Right lobe of liver (tissue), 6 donors: ENCODE data around the gene DTWD1. TPM values are rescaled to one million over a fixed set of nuclear protein-coding genes. Genes with fewer than 3 reads are reported as not detected.
A peak's percentile ranks its signal among the peaks of the same experiment; 100 is the strongest.

Experiments used
- ATAC-seq, 4 donors: fragments of 200-7000 bp; cut with Tn5 transposase; one replicate each; pipeline ENCODE4 v1.9.1; 2020; ENCODE audit warnings: mild to moderate bottlenecking in 4 of 4, moderate library complexity in 4 of 4
- DNase-seq, 3 donors: peaks; one replicate each; pipeline ENCODE4 v3.0.0-alpha.2; 2020
- H3K27ac ChIP-seq, 3 donors: fragments of 200-600 bp; one replicate each; pipeline ENCODE4 v1.8.0; 2022
- H3K27me3 ChIP-seq, 2 donors: fragments of 200-600 bp; one replicate each; pipeline ENCODE4 v1.8.0; 2022
- H3K36me3 ChIP-seq, 4 donors: fragments of 200-600 bp; sonication (generic) in 1 of 4; one replicate each; pipeline versions ENCODE4 v1.5.1 to v1.8.0; 2017 to 2022; ENCODE audit warnings: control low read depth in 1 of 4
- H3K4me1 ChIP-seq, 4 donors: fragments of 200-600 bp; sonication (generic) in 1 of 4; one replicate each; pipeline versions ENCODE4 v1.5.1 to v1.8.0; 2017 to 2022; ENCODE audit warnings: control low read depth in 1 of 4
- H3K4me3 ChIP-seq, 3 donors: fragments of 200-600 bp; one replicate each; pipeline ENCODE4 v1.8.0; 2022
- H3K9me3 ChIP-seq, 4 donors: fragments of 200-600 bp; sonication (generic) in 1 of 4; one replicate each; pipeline versions ENCODE4 v1.5.1 to v1.8.0; 2017 to 2022; ENCODE audit warnings: control low read depth in 1 of 4
- POLR2A ChIP-seq: fragments of 450-650 bp; IDR thresholded peaks from one replicate; pipeline ENCODE4 v1.6.1; 2017; ENCODE audit warnings: antibody characterized with exemption, mild to moderate bottlenecking
- WGBS: methylation state at CpG from one replicate; pipeline ENCODE4 v1.1.6; 2018; ENCODE audit warnings: low coverage, low lambda C conversion rate; ENCODE audit not compliant: insufficient coverage; ENCODE audit errors: missing lambda C conversion rate; 5-methylcytosine and 5-hydroxymethylcytosine counted together
- intact Hi-C, 2 donors: fragments of 100-400 bp; cut with DNase I; formaldehyde crosslinking; loops; one replicate each; pipeline versions ENCODE4 v1.11.2 to v1.14.1; 2022
- total RNA-seq, 6 experiments: library from RNA; depleted of rRNA in 2 of 6; stranded (reverse); fragments of >200 nt in 2 of 6; fragmentation: NEBNext Ultra II Directional in 3 of 6; extraction: Animal tissue kit (Norgen Biotek cat#: 25700) in 3 of 6; gene quantifications; one replicate each; pipeline versions ENCODE4 v1.1.0 to v1.2.4, GENCODE V29; 2016 to 2023
- TF ChIP-seq, protein P1 (sequence below), 4 donors: fragments of 200-600 bp in 3 of 4; fragments of 450-650 bp in 1 of 4; IDR thresholded peaks; one replicate each; pipeline versions ENCODE4 v1.5.1 to v1.8.0; 2016 to 2022; ENCODE audit warnings: antibody characterized with exemption in 4 of 4, mild to moderate bottlenecking in 2 of 4
- donor health status: DM: no; HTN: yes; CAD: no.
- donor health status: DM: no; HTN: no; CAD: no.
- donor health status: DM: no; HTN: no; CAD: no.
- donor health status: DM: no; HTN: yes; CAD: no.
- donor health status: DM: no; HTN: yes; CAD: no.

DTWD1 gene
- total RNA-seq, 6 experiments from 2014 or later, result 7.5 to 11.7 (median 8.9) TPM

DNA sequence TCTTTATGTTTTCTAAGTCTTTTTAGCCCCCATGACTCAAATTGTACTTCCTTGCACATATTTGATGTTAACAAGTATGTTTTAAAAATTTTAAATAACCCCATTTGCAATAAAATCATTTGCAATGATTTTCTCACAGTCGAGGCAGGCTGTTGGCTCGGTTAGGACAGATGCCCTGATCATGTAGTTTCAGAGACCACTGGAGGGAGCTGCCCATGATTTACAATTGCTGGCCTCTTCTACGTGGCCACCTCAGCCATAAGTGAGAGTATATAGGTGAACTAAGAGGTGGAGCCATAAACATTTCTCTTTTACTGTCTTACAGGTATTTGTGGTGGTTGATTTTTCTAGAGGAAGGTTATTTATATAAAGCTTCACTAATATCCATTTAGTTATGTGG is 1.7 kb downstream of the DTWD1 start:
- peaks cover 0 to 11% (median 1%) of the 10 kb centered on the region in 4 donors for H3K36me3 ChIP-seq
- no peaks in the 10 kb centered on the region for H3K27me3 ChIP-seq
- no peak overlapping the region for H3K4me3 ChIP-seq
- peaks cover 0 to 16% (median 2%) of the 10 kb centered on the region in 4 donors for H3K4me1 ChIP-seq
- intact Hi-C loops, result no loop called here
- 81% methylated on average over 3 of the region's 3 CpGs for WGBS
- no peak for DNase-seq
- H3K27ac ChIP-seq, result no peak overlapping the region
- no peak for TF ChIP-seq POLR2A
- TF ChIP-seq, protein P1, sequence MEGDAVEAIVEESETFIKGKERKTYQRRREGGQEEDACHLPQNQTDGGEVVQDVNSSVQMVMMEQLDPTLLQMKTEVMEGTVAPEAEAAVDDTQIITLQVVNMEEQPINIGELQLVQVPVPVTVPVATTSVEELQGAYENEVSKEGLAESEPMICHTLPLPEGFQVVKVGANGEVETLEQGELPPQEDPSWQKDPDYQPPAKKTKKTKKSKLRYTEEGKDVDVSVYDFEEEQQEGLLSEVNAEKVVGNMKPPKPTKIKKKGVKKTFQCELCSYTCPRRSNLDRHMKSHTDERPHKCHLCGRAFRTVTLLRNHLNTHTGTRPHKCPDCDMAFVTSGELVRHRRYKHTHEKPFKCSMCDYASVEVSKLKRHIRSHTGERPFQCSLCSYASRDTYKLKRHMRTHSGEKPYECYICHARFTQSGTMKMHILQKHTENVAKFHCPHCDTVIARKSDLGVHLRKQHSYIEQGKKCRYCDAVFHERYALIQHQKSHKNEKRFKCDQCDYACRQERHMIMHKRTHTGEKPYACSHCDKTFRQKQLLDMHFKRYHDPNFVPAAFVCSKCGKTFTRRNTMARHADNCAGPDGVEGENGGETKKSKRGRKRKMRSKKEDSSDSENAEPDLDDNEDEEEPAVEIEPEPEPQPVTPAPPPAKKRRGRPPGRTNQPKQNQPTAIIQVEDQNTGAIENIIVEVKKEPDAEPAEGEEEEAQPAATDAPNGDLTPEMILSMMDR (IDR thresholded peaks at IDR 0.05), result peak in 1 of 4 donors; percentile 6
- ATAC-seq, result no peak
- peaks cover 0 to 2% (median 0%) of the 10 kb centered on the region in 4 donors for H3K9me3 ChIP-seq

DNA sequence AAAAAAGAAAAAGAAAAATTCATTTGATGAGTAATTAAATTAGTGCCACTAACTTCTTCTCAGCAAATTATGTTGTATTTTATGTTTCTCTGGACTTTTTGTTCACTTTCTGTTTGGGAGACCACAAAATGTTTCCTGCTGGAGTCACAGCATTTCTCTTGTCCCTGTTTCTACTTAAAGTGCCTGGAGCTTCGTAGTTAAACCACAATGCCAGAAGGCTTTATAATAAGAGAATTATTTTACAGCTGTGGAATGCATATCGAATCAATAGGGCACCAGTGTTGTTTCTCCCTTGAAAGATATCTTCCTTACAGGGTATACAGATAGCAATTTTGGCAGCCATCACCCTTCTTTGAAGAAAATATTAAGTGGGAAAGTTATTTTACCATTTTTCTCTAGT is 3.2 kb downstream of the DTWD1 start:
- peaks cover 0 to 14% (median 1%) of the 10 kb centered on the region in 4 donors for H3K36me3 ChIP-seq
- ATAC-seq (no peak), DNase-seq (no peak)
- no peaks in the 10 kb centered on the region for H3K27me3 ChIP-seq
- H3K9me3 ChIP-seq, result peaks cover 0 to 2% (median 0%) of the 10 kb centered on the region in 4 donors
- intact Hi-C loops, result no loop called here
- no peak overlapping the region for H3K27ac ChIP-seq
- no peak overlapping the region for H3K4me3 ChIP-seq
- TF ChIP-seq POLR2A, result no peak
- TF ChIP-seq, protein P1 (IDR thresholded peaks at IDR 0.05), result no peak
- H3K4me1 ChIP-seq, result peaks cover 0 to 16% (median 2%) of the 10 kb centered on the region in 4 donors
- 70% methylated on average over 2 of the region's 2 CpGs for WGBS

DNA sequence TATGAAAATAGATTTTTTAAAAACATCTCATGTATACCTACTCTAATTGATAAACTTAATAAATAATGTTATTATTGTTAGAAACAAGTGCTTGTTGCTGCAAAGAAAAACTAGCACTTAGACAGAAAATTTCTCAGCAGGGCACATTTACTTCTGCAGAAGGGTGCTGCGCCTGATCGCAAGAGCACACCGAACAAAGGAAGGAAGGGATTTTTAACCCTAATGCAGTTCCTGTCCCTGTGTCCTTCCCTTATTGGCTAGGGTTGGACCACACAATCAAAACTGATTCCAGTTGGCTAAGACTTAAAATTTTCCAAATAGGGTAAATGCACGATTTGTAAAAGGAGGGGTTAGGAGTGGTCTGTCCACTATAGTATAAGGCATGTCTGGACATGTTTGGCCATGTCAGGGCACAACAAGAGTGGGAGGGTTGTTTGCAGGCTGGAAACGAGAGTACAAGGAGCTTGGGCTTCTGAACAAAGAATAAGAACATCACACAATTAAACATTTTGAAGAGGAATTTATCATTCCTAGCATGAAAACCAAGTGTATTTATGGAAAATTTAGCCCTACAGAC is 4.7 kb downstream of the DTWD1 start:
- intact Hi-C loops, result no loop called here
- WGBS, result 96% methylated on average over 5 of the region's 5 CpGs
- no peak for TF ChIP-seq POLR2A
- TF ChIP-seq, protein P1 (IDR thresholded peaks at IDR 0.05), result no peak
- ATAC-seq (no peak), DNase-seq (no peak)
- H3K27me3 ChIP-seq, result no peaks in the 10 kb centered on the region
- H3K4me1 ChIP-seq, result peaks cover 0 to 9% (median 2%) of the 10 kb centered on the region in 4 donors
- no peak overlapping the region for H3K27ac ChIP-seq
- H3K36me3 ChIP-seq, result peaks cover 0 to 14% (median 1%) of the 10 kb centered on the region in 4 donors
- peaks cover 0 to 2% (median 0%) of the 10 kb centered on the region in 4 donors for H3K9me3 ChIP-seq
- no peak overlapping the region for H3K4me3 ChIP-seq

DNA sequence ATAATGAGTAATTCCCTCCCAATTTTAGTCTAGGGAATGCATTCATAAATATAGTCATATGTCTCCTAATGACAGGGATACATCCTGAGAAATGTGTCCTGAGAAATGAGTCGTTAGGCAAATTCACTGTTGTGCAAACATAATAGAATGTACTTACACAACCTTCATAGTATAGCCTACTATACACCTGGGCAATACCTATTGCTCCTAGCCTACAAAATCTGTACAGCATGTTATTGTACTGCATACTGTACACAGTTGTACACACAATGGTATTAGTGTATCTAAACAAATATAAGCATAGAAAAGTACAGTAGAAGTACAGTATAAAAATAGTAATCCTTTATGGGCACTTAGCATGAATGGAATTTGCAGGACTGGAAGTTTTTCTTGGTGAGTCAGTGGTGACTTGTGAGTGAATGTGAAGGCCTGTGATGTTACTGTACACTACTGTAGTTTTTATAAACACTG is 6.6 kb downstream of the DTWD1 start:
- Histone ChIP-seq H3K4me1 (peaks cover 0 to under 1% (median under 1%) of the 10 kb centered on the region in 4 donors), H3K4me3 (no peak overlapping the region), H3K27me3 (no peaks in the 10 kb centered on the region), H3K27ac (no peak overlapping the region), H3K36me3 (peaks cover 0 to 19% (median 1%) of the 10 kb centered on the region in 4 donors), H3K9me3 (peaks cover 0 to 2% (median 0%) of the 10 kb centered on the region in 4 donors)
- no peak for ATAC-seq
- TF ChIP-seq, protein P1 (IDR thresholded peaks at IDR 0.05), result no peak
- no peak for TF ChIP-seq POLR2A
- 74% methylated on average over 1 of the region's 1 CpG for WGBS
- intact Hi-C loops, result no loop called here
- DNase-seq, result no peak
